Glomerular visceral epithelial cell (primary cell): ENCODE measurements around the gene ANO1.

Experiments used
- DNase-seq: peaks from one replicate; pipeline ENCODE4 v3.0.0-alpha.2; 2016; ENCODE audit errors: extremely low spot score

ANO1 gene

DNA sequence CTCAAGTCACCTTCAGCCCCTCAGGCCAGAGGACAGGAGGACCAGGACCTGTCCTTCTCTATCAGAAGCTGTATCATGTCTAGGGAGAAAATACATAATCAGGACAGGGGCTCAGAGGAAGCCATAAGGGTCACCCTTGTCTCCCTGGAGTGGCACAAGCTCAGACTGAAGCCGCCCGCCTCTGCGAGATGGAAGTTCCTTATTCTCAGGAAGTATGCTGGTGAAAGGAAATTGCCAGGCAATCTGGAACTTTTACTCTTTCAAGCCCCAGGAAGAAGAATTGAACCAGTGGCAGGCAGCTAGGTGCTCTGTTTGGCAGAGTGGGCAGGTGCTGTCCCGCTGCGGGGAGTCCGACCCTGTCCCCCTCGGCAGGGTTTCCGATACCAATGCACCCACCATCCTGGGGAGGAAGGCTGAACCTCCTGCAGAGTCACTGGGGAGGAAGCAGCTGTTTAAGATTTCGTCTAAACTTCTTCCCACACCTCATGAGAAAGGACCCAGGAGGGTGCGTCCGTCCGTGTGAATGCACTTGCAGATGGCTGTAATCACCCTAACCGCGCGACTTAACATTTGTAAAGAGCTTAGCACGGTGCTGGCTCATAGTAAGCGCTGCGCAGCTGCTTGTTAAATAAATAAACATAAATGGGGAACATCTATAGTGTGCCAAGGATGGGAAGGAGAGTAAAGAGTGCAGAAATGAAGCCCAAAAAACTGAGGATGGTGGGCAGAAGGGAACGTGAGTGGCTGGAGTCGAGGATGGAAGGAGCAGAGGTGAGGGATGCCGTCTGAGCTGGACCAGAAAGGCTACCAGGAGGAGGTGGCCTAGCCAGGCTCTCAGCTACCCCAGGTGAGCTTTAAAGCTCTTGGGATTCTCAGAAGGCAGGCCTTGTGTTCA is 5.0 kb upstream of the ANO1 start:
- DNase-seq = no peak

DNA sequence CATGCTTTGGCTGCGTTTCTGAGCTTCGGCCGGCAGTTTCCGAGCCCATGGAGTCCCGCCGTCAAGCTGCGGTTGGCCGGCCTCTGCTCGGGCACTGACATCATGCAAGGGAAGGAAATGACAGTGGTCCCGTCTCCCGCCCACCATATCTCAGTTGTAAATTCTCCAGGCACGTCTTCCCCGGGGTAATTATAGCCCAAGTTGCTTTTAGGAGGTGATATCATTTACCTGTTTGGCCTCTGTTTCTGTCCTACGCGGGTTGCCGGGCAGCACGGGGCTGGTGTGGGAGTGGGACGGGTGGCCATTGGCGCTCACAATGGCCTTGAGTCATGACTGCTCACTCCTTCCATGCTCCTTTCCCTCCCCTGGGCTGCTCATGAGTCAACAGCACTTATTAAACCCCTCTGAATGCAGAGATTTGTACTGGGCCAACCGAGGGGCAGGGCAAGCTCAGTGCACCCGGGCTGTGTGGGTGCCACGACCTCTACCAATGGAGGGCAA is 4.2 kb upstream of the ANO1 start:
- peak; percentile 1 for DNase-seq

DNA sequence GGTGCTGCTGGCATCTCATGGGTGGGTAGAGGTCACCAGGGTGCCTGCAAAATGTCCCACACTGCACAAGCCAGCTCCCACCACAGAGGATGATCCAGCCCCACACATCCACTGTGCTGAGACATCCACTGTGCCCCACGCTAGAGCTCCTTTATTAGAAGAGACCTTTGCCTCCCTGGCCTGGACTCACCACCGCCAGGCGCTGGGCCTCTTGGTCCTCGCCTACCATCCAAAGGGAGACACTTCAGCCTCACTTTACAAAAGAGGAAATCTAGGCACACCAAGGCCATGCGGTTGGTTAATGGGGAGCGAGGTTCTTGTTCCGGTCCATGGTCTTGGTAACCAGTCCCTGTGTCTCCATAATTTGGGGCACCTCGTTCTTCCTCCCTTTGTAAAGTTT is 3.4 kb upstream of the ANO1 start:
- no peak for DNase-seq

- no peak for DNase-seq
Observed at GRCh38 chr11:70075836-70076235, 2.3 kb upstream of the ANO1 start.

DNA sequence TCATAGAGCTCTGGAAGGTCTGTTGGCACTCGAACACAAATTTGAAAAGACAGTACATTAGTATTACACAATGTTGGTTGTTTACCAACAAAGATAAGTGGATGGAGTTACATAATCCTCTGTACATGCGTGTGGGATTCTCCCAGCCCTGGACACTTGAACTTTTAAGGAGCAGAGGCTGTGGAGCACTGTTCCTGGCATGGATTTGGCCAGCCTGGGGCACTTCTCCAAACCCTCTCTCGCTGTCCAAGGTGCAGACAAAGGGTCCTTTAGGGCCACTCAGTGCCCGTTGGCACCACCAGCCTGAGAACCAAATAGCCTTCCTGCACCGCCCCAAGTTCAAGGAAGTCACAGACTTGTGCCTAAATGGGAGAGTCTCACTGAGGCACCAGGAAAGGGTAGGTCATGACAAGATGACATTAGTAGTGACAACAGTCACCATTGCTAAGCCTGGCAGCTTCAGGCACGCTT is 1.6 kb upstream of the ANO1 start:
- DNase-seq = no peak

DNA sequence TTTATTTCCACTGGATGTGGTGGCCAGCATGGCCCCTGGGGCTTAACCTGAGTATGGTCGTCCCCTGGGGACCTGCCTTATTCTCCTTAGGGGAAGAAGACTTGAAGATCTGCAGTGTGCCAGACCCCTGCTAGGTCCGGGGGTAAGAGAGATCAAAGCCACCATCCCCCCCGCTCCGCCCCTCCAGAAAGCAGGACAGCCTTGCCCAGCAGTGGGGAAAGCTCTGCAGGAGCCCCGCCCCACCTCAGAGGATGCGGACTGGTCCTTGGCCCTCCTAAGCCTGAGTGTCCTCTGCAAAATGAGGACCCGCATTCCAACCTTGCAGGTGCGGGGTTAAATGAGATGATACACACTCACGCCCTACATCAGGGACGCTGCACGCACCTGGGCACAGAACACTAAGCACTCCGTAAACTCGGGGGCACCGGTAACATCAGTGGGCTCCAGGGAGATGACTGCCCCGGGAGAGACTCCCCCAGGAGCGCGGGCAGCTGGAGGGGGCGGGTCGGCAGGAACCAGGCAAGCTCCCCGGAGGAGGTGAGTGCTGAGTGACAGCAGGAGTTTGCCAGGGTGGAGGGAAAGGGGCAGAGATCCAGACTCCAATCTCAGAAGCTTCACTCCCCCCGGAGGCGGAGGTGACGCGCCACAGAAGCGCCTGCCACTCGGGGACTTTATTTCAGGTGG is 564 bp upstream of the ANO1 start:
- DNase-seq = no peak

DNA sequence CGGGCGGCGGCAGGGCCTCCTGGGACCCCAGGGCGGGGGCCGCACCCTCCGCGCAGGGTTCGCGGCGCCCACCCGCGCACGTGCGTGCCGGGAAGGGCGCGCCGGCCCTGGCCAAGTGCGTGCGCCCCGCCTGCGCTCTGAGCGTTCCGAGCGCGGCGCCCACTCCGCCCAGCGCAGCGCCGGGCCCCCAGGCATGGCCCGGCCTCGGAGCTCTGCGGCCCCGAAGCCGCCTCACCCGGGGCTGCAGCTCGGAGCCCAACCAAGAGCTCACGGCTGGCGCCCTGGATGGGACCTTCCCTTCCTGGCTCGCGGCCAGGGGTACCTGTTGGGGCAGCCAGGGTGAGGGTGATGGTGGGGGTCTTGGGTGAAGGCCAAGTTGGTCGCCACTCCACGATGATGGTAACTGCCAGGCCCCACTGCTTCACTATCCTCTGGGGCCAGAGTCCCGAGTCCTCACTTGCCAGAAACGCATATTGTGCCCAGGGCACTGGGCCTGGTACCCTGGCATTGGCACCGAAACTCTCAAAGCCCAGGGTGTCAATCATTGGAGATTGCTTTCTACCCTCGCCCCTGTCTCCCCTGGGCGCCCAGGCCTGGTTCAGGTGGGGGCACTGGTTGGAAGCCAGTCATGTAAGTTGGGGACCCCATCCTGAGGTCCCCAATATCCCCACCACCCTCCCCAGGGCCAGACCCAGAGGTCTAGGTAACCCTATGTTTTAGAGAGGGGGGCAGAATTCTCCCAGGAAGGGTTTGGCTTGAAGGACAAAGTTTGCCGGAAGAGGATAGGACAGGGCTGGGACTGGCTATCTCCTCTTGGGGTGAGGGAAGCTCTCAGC is 882 bp downstream of the ANO1 start:
- DNase-seq = no peak

DNA sequence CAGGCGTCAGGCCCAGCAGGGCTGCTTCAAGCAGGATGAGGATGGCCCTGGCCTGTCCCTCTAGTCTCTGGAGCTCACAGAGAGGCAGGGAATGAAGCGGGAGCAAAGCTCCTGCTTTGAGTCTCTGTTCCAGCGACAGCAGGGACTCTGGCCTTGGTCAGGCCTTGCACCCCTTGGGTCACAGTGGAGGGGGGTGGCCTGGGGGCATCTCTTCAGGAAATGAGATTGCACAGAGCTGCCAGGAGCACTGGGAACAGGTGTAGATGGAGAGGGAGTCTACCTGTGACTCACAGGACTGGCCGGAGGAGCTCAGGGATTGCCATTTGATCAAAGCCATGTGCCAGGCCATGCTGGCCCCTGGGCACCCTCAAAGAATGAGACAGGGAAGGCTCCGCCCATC is 1.6 kb downstream of the ANO1 start:
- no peak for DNase-seq

DNA sequence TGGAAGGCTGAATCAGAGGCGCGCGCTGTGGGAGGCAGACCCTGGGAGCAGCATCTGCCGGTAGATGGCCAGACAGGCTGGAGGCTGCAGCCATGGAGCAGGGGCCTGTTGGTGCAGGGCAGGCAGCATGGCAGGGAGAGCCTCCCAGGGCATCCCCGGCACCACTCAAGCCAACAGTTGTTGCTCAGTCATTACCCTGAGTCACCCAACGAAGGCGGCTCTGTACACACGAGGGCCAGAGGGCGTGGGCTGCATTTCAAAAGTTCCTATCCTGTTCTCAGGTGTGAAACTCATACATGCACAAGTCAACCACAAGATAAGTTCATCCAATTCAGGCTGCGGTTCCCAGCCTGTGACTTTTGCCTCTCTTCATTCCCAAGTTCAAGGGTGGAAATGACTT is 2.6 kb downstream of the ANO1 start:
- no peak for DNase-seq

DNA sequence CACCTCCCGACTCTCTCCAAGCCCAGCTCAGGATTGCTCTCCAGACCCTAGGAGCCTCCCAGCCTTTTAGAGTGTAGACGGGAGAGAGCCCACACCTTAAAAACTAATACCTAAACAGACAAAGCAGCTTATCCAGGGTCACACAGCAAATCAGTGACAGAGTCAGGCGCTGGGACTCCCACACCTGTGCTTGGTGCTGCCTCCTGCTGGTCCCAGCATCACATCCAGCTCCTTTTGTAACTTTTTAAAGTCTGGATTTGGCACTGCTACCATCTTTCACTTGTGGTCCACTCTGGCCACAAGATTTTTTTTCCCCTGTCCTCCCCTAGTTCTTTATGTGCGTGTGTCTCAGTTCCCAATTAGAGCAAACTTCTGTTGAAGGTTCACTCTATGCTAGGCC is 4.7 kb downstream of the ANO1 start:
- DNase-seq = no peak

DNA sequence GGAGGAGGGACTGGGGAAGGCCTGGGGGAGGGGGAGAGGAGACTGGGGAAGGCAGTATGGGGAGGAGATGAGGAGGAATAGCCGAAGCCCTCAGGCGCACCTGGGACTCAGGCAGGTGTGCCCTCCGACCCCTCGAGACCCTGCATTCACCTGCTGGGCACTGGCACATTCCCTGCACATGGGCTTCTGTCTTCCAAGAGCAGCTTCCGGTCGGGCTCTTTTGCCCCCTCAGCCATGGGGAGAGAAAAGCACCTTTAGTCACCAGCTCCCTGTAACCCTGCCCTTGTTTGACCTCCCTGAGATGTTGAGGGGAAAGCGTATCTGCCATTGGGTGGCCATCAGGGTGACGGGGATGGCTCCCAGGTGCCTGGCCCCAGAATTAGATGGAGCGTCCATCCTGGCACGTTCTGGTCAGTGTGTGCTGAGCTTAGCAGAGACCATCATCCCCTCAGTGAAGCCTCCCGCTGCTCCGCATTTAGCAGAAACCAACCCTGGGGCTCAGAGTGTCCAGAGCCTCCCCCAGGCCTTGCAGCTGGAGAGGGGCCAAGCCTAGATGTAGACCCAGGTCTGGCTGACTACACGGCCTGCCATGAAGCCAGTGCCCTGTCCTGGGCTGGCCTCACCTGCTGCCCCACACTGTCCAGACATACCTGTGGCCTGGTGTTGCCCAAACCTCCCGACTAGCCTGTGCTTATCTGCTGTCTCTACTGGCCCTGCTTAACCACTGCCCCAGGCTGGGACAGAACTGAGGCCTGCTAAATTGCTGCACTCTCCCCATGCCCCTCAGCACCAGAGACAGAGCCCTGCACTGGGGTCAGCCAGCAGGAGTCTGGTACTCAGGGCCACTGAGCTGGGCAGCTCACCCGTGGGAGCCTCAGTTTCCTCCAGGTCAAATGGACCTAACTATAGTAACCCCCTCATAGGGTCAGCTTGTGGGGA is 6.2 kb downstream of the ANO1 start:
- DNase-seq = no peak

DNA sequence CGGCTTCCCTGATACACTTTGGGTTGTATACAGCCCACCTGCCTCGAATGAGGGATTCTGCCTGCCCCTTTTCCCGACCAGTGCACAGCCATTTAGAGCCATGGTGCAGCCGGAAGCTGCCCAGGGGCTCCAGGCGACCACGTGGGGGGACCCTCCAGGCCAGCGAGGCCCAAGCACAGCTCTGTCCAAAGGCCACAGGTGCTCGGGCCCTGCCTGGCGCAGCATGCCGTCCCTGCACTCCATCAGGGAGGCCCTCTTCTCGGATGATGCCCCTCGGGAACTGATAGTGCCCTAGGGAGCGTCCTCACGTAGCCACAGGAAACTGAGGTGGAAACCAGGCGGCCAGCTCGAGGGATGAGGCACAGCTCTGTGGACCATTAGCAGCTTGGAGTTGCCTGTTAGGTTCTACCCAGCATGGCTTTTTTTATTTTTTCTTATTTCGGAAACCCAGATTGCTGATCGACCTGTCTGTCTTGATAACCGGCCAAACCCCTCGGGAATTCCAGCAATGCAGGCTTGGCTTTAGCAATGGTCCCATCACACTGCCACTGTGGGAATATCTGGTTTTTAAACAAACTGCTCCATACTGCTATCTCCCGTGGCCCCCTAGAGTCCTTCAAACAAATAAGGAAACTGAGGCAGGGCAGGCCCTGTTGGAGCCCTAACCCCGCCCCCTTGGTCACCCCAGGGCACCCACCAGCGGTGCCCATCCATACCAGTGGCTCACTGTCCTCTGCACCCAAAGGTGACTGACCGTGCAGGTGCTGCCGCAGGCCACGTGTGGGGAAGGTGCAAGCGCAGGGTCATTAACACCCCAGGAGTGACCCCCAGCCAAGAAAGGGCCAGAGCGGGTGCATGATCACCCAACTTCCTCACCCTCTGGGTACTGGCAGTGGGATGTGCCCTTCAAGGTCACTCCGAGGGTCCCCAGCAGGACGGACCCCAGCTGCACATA is 8.0 kb downstream of the ANO1 start:
- DNase-seq = no peak

DNA sequence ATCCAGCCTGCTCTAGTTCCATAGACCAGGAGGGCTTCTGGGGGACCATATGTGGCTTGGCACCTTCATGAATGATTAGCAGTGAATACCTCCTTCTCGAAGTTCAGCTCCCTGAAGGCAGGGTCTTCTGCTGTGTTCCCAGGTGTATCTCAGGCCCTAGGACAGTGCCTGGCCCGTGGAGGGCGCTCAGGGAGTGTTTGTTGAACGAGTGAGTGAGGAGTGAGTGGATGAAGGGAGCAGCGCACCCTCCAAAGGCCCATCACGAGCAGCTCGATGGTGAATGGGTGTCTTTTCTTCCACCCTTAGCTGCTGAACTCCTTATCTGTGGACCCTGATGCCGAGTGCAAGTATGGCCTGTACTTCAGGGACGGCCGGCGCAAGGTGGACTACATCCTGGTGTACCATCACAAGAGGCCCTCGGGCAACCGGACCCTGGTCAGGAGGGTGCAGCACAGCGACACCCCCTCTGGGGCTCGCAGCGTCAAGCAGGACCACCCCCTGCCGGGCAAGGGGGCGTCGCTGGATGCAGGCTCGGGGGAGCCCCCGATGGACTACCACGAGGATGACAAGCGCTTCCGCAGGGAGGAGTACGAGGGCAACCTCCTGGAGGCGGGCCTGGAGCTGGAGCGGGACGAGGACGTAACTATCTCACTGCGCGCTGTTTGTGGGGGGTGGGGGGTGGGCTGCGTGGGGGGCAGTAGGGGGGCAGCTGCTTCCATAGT is 9.5 kb downstream of the ANO1 start:
- DNase-seq = no peak

DNA sequence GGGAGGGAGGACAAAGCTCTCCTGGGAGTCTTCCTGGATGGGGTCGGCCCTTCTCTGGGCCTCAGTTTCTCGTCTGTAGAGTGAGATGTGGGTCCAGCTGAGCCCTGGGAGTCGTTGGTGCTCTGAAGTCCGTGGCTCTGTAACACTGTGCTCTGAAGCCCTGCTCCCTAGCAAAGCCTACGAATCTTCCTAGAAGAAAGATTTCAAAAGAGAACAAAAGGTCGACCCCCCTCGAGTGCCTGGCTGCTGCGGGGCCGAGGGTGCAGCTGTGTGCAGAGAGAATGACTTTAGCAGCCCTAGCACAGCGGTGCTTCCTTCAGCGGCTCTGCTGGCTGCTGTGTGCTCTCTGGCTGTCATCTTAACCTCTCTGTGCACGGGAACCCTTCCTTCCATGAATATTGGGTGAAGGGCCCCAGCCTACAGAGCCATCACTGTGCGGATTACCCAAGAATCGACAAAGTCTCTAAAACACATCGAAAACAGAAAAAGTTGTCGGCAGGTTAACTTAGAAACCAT is 10.7 kb downstream of the ANO1 start:
- no peak for DNase-seq

- DNase-seq = no peak
Observed at GRCh38 chr11:70089631-70090030, 11.5 kb downstream of the ANO1 start.

GRCh38 chr11:70090961-70091381 is 12.9 kb downstream of the ANO1 start:
- no peak for DNase-seq

- DNase-seq = no peak
Observed at GRCh38 chr11:70091638-70092037, 13.5 kb downstream of the ANO1 start.

GRCh38 chr11:70092959-70093715 is 15.0 kb downstream of the ANO1 start:
- DNase-seq = no peak
